Measurements from ENCODE around the gene TLR9. TPM values are rescaled to one million over a fixed set of nuclear protein-coding genes. Genes with fewer than 3 reads are reported as not detected.

TLR9 gene
- total RNA-seq, 1 experiment from 2014 or later, result not detected

- no peaks in the 10 kb centered on the region for H3K4me1 Mint-ChIP-seq
- H3K9me3 Mint-ChIP-seq, result no peaks in the 10 kb centered on the region
- DNase-seq (ENCODE audit: low spot score) (no peak), ATAC-seq (no peak)
- ChIA-PET POLR2A (no interaction called here), CTCF (interaction anchor here (1.1 kb wide), 1 partner anchor 16 kb away, joined by 3 read pairs; no protein-coding TSS in a partner anchor)
- H3K27ac Mint-ChIP-seq, result no peak overlapping the region
- no peak overlapping the region for H3K4me3 Mint-ChIP-seq
- no peaks in the 10 kb centered on the region for H3K27me3 Mint-ChIP-seq (ENCODE audit: low read depth)
- peaks cover 84% of the 10 kb centered on the region for H3K36me3 Mint-ChIP-seq
- TF ChIP-seq NR3C1 (CRISPR knock-in tag; conservative IDR thresholded peaks at IDR 0.05; ENCODE audit: low read depth), result no peak
- no peak for TF ChIP-seq SMAD4 (CRISPR knock-in tag; IDR thresholded peaks at IDR 0.05)
- no peak for TF ChIP-seq GTF2I (CRISPR knock-in tag; conservative IDR thresholded peaks at IDR 0.05)
- no peak for TF ChIP-seq IRF1 (CRISPR knock-in tag; IDR thresholded peaks at IDR 0.05)
Observed at GRCh38 chr3:52204337-52205073, 20.9 kb downstream of the TLR9 start.

GRCh38 chr3:52203701-52204100, 21.7 kb downstream of the TLR9 start:
- POLR2A ChIA-PET, result no interaction called here
- ATAC-seq (no peak), DNase-seq (ENCODE audit: low spot score) (no peak)
- CTCF ChIA-PET, result no interaction called here
- no peaks in the 10 kb centered on the region for H3K27me3 Mint-ChIP-seq (ENCODE audit: low read depth)
- no peak overlapping the region for H3K27ac Mint-ChIP-seq
- no peaks in the 10 kb centered on the region for H3K9me3 Mint-ChIP-seq
- no peak for TF ChIP-seq JUN (CRISPR knock-in tag; IDR thresholded peaks at IDR 0.05)
- H3K4me3 Mint-ChIP-seq, result no peak overlapping the region
- peaks cover 6% of the 10 kb centered on the region for H3K4me1 Mint-ChIP-seq
- peaks cover 78% of the 10 kb centered on the region for H3K36me3 Mint-ChIP-seq

DNA sequence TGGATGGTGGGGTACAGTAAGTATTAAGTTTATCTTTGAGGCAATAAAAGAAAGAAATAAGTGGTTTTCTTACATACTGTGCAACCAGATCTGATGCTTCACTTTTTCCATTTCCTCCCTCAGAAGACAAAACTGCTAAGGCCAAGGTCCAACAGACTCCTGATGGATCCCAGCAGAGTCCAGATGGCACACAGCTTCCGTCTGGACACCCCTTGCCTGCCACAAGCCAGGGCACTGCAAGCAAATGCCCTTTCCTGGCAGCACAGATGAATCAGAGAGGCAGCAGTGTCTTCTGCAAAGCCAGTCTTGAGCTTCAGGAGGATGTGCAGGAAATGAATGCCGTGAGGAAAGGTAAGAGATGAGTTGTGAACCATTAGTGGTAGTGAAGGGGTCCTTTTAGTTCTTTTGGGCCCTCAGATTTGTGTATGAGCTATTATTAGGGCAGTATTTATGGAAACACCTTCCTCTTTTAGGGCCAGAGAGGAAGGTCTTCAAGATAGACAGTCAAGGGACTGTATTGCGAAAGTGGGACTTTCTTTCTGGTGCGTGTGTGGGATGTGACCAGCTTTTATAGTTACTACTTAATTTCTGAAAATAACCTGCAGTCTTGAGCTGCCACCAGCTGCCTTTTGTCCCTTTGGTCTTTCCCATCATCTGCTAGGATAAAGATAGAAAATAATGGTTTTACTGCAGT, 22.9 kb downstream of the TLR9 start:
- ChIA-PET POLR2A (no interaction called here), CTCF (interaction anchor here (1.3 kb wide), 1 partner anchor 18 kb away, joined by 10 read pairs; no protein-coding TSS in a partner anchor)
- Mint-ChIP-seq H3K9me3 (no peaks in the 10 kb centered on the region), H3K4me3 (no peak overlapping the region), H3K27me3 (ENCODE audit: low read depth) (peaks cover 2% of the 10 kb centered on the region; the same call in 1 of the 2 replicates), H3K36me3 (peaks cover 66% of the 10 kb centered on the region), H3K27ac (no peak overlapping the region), H3K4me1 (peaks cover 12% of the 10 kb centered on the region)
- ATAC-seq (no peak), DNase-seq (ENCODE audit: low spot score) (no peak)
- TF ChIP-seq OVOL2 (CRISPR knock-in tag; IDR thresholded peaks at IDR 0.05; ENCODE audit: borderline replicate concordance) (no peak), NFYB (CRISPR knock-in tag; conservative IDR thresholded peaks at IDR 0.05; ENCODE audit: low read depth) (no peak), E2F1 (CRISPR knock-in tag; IDR thresholded peaks at IDR 0.05) (no peak), ZNF396 (CRISPR knock-in tag; IDR thresholded peaks at IDR 0.05; ENCODE audit: borderline replicate concordance) (no peak), ETV6 (CRISPR knock-in tag; IDR thresholded peaks at IDR 0.05) (no peak), ZBTB21 (CRISPR knock-in tag; IDR thresholded peaks at IDR 0.05; ENCODE audit: borderline replicate concordance) (no peak), NFATC4 (CRISPR knock-in tag; IDR thresholded peaks at IDR 0.05) (no peak), CTCF (IDR thresholded peaks at IDR 0.05) (no peak), NR3C1 (CRISPR knock-in tag; conservative IDR thresholded peaks at IDR 0.05; ENCODE audit: low read depth) (no peak), HMGXB4 (CRISPR knock-in tag; IDR thresholded peaks at IDR 0.05) (no peak), ELF4 (CRISPR knock-in tag; IDR thresholded peaks at IDR 0.05; ENCODE audit: low read depth) (no peak), GTF2I (CRISPR knock-in tag; conservative IDR thresholded peaks at IDR 0.05) (no peak), ZNF281 (CRISPR knock-in tag; IDR thresholded peaks at IDR 0.05) (no peak)
- TF ChIP-seq, protein P1, sequence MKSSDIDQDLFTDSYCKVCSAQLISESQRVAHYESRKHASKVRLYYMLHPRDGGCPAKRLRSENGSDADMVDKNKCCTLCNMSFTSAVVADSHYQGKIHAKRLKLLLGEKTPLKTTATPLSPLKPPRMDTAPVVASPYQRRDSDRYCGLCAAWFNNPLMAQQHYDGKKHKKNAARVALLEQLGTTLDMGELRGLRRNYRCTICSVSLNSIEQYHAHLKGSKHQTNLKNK (CRISPR knock-in tag; IDR thresholded peaks at IDR 0.05), result no peak
- TF ChIP-seq, protein P2, sequence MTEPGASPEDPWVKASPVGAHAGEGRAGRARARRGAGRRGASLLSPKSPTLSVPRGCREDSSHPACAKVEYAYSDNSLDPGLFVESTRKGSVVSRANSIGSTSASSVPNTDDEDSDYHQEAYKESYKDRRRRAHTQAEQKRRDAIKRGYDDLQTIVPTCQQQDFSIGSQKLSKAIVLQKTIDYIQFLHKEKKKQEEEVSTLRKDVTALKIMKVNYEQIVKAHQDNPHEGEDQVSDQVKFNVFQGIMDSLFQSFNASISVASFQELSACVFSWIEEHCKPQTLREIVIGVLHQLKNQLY (CRISPR knock-in tag; IDR thresholded peaks at IDR 0.05), result no peak
